8988T (cell line): ENCODE measurements around the gene MLNR.

ENCODE experiments used
- DNase-seq: peaks from one replicate; pipeline ENCODE4 v3.0.0; 2011

MLNR gene

GRCh38 chr13:49220036-49220855 lies at the start of gene MLNR:
Gene MLNR (plus strand): TSS chr13:49220338. CDS start chr13:49220338, 0 bp downstream.
- no peak for DNase-seq

GRCh38 chr13:49171359-49171758 lies 48.8 kb upstream of the MLNR start:
- no peak for DNase-seq

- no peak for DNase-seq
Observed at GRCh38 chr13:49183672-49184325, 36.3 kb upstream of the MLNR start.

- no peak for DNase-seq
Observed at GRCh38 chr13:49184621-49185020, 35.5 kb upstream of the MLNR start.

GRCh38 chr13:49185264-49185663 lies 34.9 kb upstream of the MLNR start:
- DNase-seq = no peak

GRCh38 chr13:49190901-49191300 lies 29.2 kb upstream of the MLNR start:
- DNase-seq = no peak

GRCh38 chr13:49206641-49207040 lies 13.5 kb upstream of the MLNR start:
- DNase-seq = no peak

GRCh38 chr13:49208619-49209018 lies 11.5 kb upstream of the MLNR start:
- no peak for DNase-seq

GRCh38 chr13:49210114-49210513 lies 10.0 kb upstream of the MLNR start:
- no peak for DNase-seq

GRCh38 chr13:49210669-49211068 lies 9.5 kb upstream of the MLNR start:
- no peak for DNase-seq

- DNase-seq = no peak
Observed at GRCh38 chr13:49213539-49213938, 6.6 kb upstream of the MLNR start.

GRCh38 chr13:49213997-49214916 lies 5.9 kb upstream of the MLNR start:
- no peak for DNase-seq

- DNase-seq = no peak
Observed at GRCh38 chr13:49214917-49215376, 5.2 kb upstream of the MLNR start.

- no peak for DNase-seq
Observed at GRCh38 chr13:49216334-49216733, 3.8 kb upstream of the MLNR start.

- no peak for DNase-seq
Observed at GRCh38 chr13:49217962-49218492, 2.1 kb upstream of the MLNR start.

- no peak for DNase-seq
Observed at GRCh38 chr13:49218493-49219051, 1.6 kb upstream of the MLNR start.

GRCh38 chr13:49219647-49220035 lies 497 bp upstream of the MLNR start:
- DNase-seq = no peak

- no peak for DNase-seq
Observed at GRCh38 chr13:49220856-49221589, 885 bp downstream of the MLNR start.

GRCh38 chr13:49221590-49221965 lies 1.4 kb downstream of the MLNR start:
- DNase-seq = no peak

- DNase-seq = no peak
Observed at GRCh38 chr13:49225223-49226042, 5.3 kb downstream of the MLNR start.

GRCh38 chr13:49226613-49227012 lies 6.5 kb downstream of the MLNR start:
- no peak for DNase-seq
